Dermis blood vessel endothelial cell (primary cell): ENCODE results near the gene CDK19. TPM values are rescaled to one million over a fixed set of nuclear protein-coding genes. Genes with fewer than 3 reads are reported as not detected.

Experiments used
- DNase-seq: peaks from one replicate; pipeline ENCODE4 v3.0.0; 2010
- total RNA-seq: library from RNA; depleted of rRNA; stranded (reverse); fragments of >200 nt; gene quantifications from 2 replicates; pipeline ENCODE4 v1.2.3, GENCODE V29; 2014

Gene CDK19
- total RNA-seq, 1 donor from 2014 or later, result 9.7 TPM

- DNase-seq, result no peak
These were observed 242.1 kb downstream of the CDK19 start for GRCh38 chr6:110573136-110573535.

GRCh38 chr6:110567957-110568696 is 247.1 kb downstream of the CDK19 start:
- DNase-seq, result no peak

GRCh38 chr6:110566346-110567125 is 248.7 kb downstream of the CDK19 start:
- DNase-seq, result no peak

- no peak for DNase-seq
These were observed 250.4 kb downstream of the CDK19 start for GRCh38 chr6:110564703-110565421.

- DNase-seq, result no peak
These were observed 251.6 kb downstream of the CDK19 start for GRCh38 chr6:110563711-110564110.

GRCh38 chr6:110562316-110562915 is 252.9 kb downstream of the CDK19 start:
- no peak for DNase-seq

- DNase-seq, result no peak
These were observed 253.6 kb downstream of the CDK19 start for GRCh38 chr6:110561696-110562095.

- DNase-seq, result no peak
These were observed 254.3 kb downstream of the CDK19 start for GRCh38 chr6:110561008-110561396.

- no peak for DNase-seq
These were observed 254.8 kb downstream of the CDK19 start for GRCh38 chr6:110560239-110561007.

Other genes starting within 250 kb of the CDK19 start
- 64.0 and 89.0 TPM in 2 replicates for gene AMD1, start 59.3 kb upstream of the CDK19 start, total RNA-seq
- 47.1 and 62.6 TPM in 2 replicates for gene GTF3C6, start 143.2 kb upstream of the CDK19 start, total RNA-seq
- gene RPF2, start 166.6 kb upstream of the CDK19 start, total RNA-seq, result 17.7 and 18.3 TPM in 2 replicates